Heart left ventricle (tissue), 16 donors: Measurements from ENCODE around the gene CDC25C. TPM values are rescaled to one million over a fixed set of nuclear protein-coding genes. Genes with fewer than 3 reads are reported as not detected.

Experiments
- ATAC-seq, 4 donors: fragments of 200-7000 bp; cut with Tn5 transposase; one replicate each; pipeline ENCODE4 v1.9.1; 2020 to 2022; ENCODE audit warnings: moderate library complexity in 4 of 4, mild to moderate bottlenecking in 3 of 4, moderate number of reproducible peaks in 1 of 4
- DNase-seq, 5 donors: peaks; one replicate each; pipeline ENCODE4 v3.0.0-alpha.2; 2020
- H3K27ac ChIP-seq, 12 donors: fragments of 200-600 bp; sonication (generic) in 4 of 12; one replicate each; pipeline versions ENCODE4 v1.5.0 to v1.8.0; 2016 to 2022; ENCODE audit warnings: mild to moderate bottlenecking in 2 of 12
- H3K27me3 ChIP-seq, 9 donors: fragments of 200-600 bp; sonication (generic) in 2 of 9; one replicate each; pipeline versions ENCODE4 v1.5.1 to v1.8.0; 2016 to 2022; ENCODE audit warnings: mild to moderate bottlenecking in 3 of 9
- H3K36me3 ChIP-seq, 9 donors: fragments of 200-600 bp; sonication (generic) in 2 of 9; one replicate each; pipeline versions ENCODE4 v1.5.0 to v1.8.0; 2018 to 2022; ENCODE audit warnings: mild to moderate bottlenecking in 2 of 9
- H3K4me1 ChIP-seq, 12 donors: fragments of 200-600 bp; sonication (generic) in 4 of 12; one replicate each; pipeline versions ENCODE4 v1.5.0 to v1.8.0; 2016 to 2022; ENCODE audit warnings: mild to moderate bottlenecking in 3 of 12
- H3K4me3 ChIP-seq, 12 donors: fragments of 200-600 bp; sonication (generic) in 4 of 12; one replicate each; pipeline versions ENCODE4 v1.5.0 to v1.8.0; 2017 to 2022; ENCODE audit warnings: mild to moderate bottlenecking in 9 of 12, moderate library complexity in 4 of 12
- H3K9me3 ChIP-seq, 12 donors: fragments of 200-600 bp; sonication (generic) in 4 of 12; one replicate each; pipeline versions ENCODE4 v1.5.0 to v1.8.0; 2016 to 2022; ENCODE audit warnings: mild to moderate bottlenecking in 1 of 12
- CTCF ChIP-seq, 12 donors: fragments of 200-600 bp; sonication (generic) in 4 of 12; IDR thresholded peaks; one replicate each; pipeline versions ENCODE4 v1.5.0 to v1.8.0; 2018 to 2022; ENCODE audit warnings: antibody characterized with exemption in 12 of 12, mild to moderate bottlenecking in 5 of 12
- POLR2A ChIP-seq, 2 donors: fragments of 450-650 bp; IDR thresholded peaks; one replicate each; pipeline ENCODE4 v1.6.1; 2017; ENCODE audit warnings: antibody characterized with exemption in 2 of 2, mild to moderate bottlenecking in 2 of 2, moderate library complexity in 2 of 2
- WGBS, 4 donors: extraction: QIAGEN DNeasy Blood & Tissue Kit in 2 of 4; methylation state at CpG; one replicate each; pipeline versions ENCODE4 v1.1.5 to v1.1.7; 2013 to 2018; 5-methylcytosine and 5-hydroxymethylcytosine counted together
- intact Hi-C, 10 donors: fragments of 100-400 bp; cut with DNase I; formaldehyde crosslinking; loops; one replicate each; pipeline versions ENCODE4 v1.11.1 to v1.14.2; 2022
- polyA plus RNA-seq, 2 donors: library from polyadenylated mRNA; stranded (reverse); fragments of 200-250 nt; gene quantifications; one replicate each; pipeline ENCODE4 v1.2.3, GENCODE V29; 2013
- total RNA-seq, 9 donors: library from RNA; depleted of rRNA in 2 of 9; stranded (reverse); fragments of >200 nt in 2 of 9; fragmentation: NEBNext Ultra II Directional in 3 of 9; extraction: Animal tissue kit (Norgen Biotek cat#: 25700) in 3 of 9; gene quantifications; one replicate each; pipeline versions ENCODE4 v1.1.0 to v1.2.4, GENCODE V29; 2016 to 2023
- donor health status: ischemic (EF 13 %, LVEDD 7.1; RV severe dilation, severe dysfunction).
- donor health status: healthy with polysubstance abuse.
- donor health status: DM: no; HTN: yes; CAD: no.
- donor health status: DM: no; HTN: no; CAD: no.
- donor health status: ischemic (EF 25% LVEDD 6.9; RV normal size, moderate dysfunction).
- donor health status: ischemic (EF 25% LVEDD 5.7; RV mildly dilated, moderate dysfunction).
- donor health status: healthy.
- donor health status: DM: yes; HTN: yes; CAD: no.
- donor health status: ischemic (EF 35%, LVEDD 5.7; RV mildly dilated, moderate dysfunction).
- donor health status: nonischemic (EF 11% LVEDD 7.7; RV severe dilation, severe dysfunction).
- donor health status: DM: yes; HTN: yes; CAD: no.
- donor health status: PGD.
- donor health status: ischemic (EF 29% LVEDD 5.4; RV normal size, mild dysfunction).
- donor health status: nonischemic (EF 23%, LVEDD 6.1; RV moderate dilation, normal function).

Gene CDC25C
- total and polyA plus RNA-seq, 11 donors: 0.08 to 2.5 (median 0.35) TPM; not detected in 6

- TF ChIP-seq CTCF (IDR thresholded peaks at IDR 0.05): no peak
- TF ChIP-seq POLR2A (IDR thresholded peaks at IDR 0.05): no peak
Observed at GRCh38 chr5:138316355-138316754, 15.2 kb downstream of the CDC25C start.

GRCh38 chr5:138315751-138316278, 15.8 kb downstream of the CDC25C start:
- intact Hi-C loops: no loop called here
- Histone ChIP-seq H3K27me3 (no peaks in the 10 kb centered on the region), H3K27ac (no peak overlapping the region), H3K4me3 (no peak overlapping the region), H3K36me3 (peaks cover 0 to 6% (median 0%) of the 10 kb centered on the region in 9 donors), H3K9me3 (no peaks in the 10 kb centered on the region), H3K4me1 (no peaks in the 10 kb centered on the region)
- WGBS, 4 donors: 67 to 97% (median 92%) methylated on average over 1 to 7 of the region's 7 CpGs
- DNase-seq (no peak), ATAC-seq (no peak)
- no peak for TF ChIP-seq POLR2A (IDR thresholded peaks at IDR 0.05)
- TF ChIP-seq CTCF (IDR thresholded peaks at IDR 0.05): no peak

More at GRCh38 chr5:138316355-138316754, 15.2 kb downstream of the CDC25C start:
- intact Hi-C loops: no loop called here
- Histone ChIP-seq H3K27me3 (no peaks in the 10 kb centered on the region), H3K9me3 (no peaks in the 10 kb centered on the region), H3K27ac (no peak overlapping the region), H3K36me3 (peaks cover 0 to 6% (median 0%) of the 10 kb centered on the region in 9 donors), H3K4me3 (no peak overlapping the region), H3K4me1 (no peaks in the 10 kb centered on the region)
- no peak for DNase-seq
- WGBS, 4 donors: 74 to 93% (median 82%) methylated on average over 3 of the region's 3 CpGs
- ATAC-seq: no peak

- TF ChIP-seq POLR2A (IDR thresholded peaks at IDR 0.05) (no peak), CTCF (IDR thresholded peaks at IDR 0.05) (peak in 1 of 12 donors; percentile 22)
- intact Hi-C loops: no loop called here
- WGBS, 4 donors: 35 to 47% (median 40%) methylated on average over 1 of the region's 1 CpG
- no peaks in the 10 kb centered on the region for H3K27me3 ChIP-seq
- DNase-seq (peak; percentile 68 to 91 (median 73)), ATAC-seq (peak; percentile 90 to 95 (median 92))
- peaks cover 0 to 7% (median 0%) of the 10 kb centered on the region in 12 donors for H3K4me1 ChIP-seq
- H3K4me3 ChIP-seq: no peak overlapping the region
- H3K36me3 ChIP-seq: no peaks in the 10 kb centered on the region
- H3K9me3 ChIP-seq: no peaks in the 10 kb centered on the region
- H3K27ac ChIP-seq: peak overlapping the region in 6 of 12 donors; percentile 7 to 55 (median 36)
Observed at GRCh38 chr5:138305797-138306196, 25.8 kb downstream of the CDC25C start.

- intact Hi-C loops: no loop called here
- no peak overlapping the region for H3K4me3 ChIP-seq
- no peak for TF ChIP-seq POLR2A (IDR thresholded peaks at IDR 0.05)
- no peak for TF ChIP-seq CTCF (IDR thresholded peaks at IDR 0.05)
- ATAC-seq (no peak), DNase-seq (no peak)
- H3K9me3 ChIP-seq: no peaks in the 10 kb centered on the region
- WGBS, 4 donors: 88 to 91% (median 89%) methylated on average over 6 of the region's 6 CpGs
- H3K27ac ChIP-seq: no peak overlapping the region
- H3K27me3 ChIP-seq: no peaks in the 10 kb centered on the region
- H3K36me3 ChIP-seq: no peaks in the 10 kb centered on the region
- peaks cover 0 to 7% (median 0%) of the 10 kb centered on the region in 12 donors for H3K4me1 ChIP-seq
Observed at GRCh38 chr5:138303372-138303771, 28.2 kb downstream of the CDC25C start.
